Spleen (tissue), 11 donors: ENCODE data around the gene ARHGEF12. TPM values are rescaled to one million over a fixed set of nuclear protein-coding genes. Genes with fewer than 3 reads are reported as not detected.
"Not testable (repeated sequence)": the region's sequence is repeated elsewhere in the genome, so short reads cannot be mapped to it uniquely, and the experiment has no call there.

ENCODE experiments used
- DNase-seq: peaks from one replicate; pipeline ENCODE4 v3.0.0-alpha.2; 2020
- H3K27ac ChIP-seq, 8 donors: fragments of 200-600 bp; sonication (generic) in 7 of 8; 1 replicate in 4 of 8; 2 replicates in 4 of 8; pipeline versions ENCODE4 v1.5.0 to v1.8.0; 2016 to 2021; ENCODE audit warnings: inconsistent platforms in 4 of 8, mild to moderate bottlenecking in 4 of 8, moderate library complexity in 1 of 8
- H3K27me3 ChIP-seq, 7 donors: fragments of 200-600 bp; sonication (generic) in 6 of 7; replicated peaks in 1 of 7; 1 replicate in 4 of 7; 2 replicates in 3 of 7; pipeline versions ENCODE4 v1.5.0 to v1.8.0; 2016 to 2021; ENCODE audit warnings: inconsistent platforms in 3 of 7, mild to moderate bottlenecking in 1 of 7
- H3K36me3 ChIP-seq, 6 donors: fragments of 200-600 bp; sonication (generic) in 5 of 6; 1 replicate in 4 of 6; 2 replicates in 2 of 6; pipeline versions ENCODE4 v1.5.0 to v1.8.0; 2016 to 2021; ENCODE audit warnings: inconsistent platforms in 2 of 6
- H3K4me1 ChIP-seq, 6 donors: fragments of 200-600 bp; sonication (generic) in 5 of 6; 1 replicate in 3 of 6; 2 replicates in 3 of 6; pipeline versions ENCODE4 v1.5.0 to v1.8.0; 2016 to 2021; ENCODE audit warnings: inconsistent platforms in 3 of 6
- H3K4me3 ChIP-seq, 8 donors: fragments of 200-600 bp; sonication (generic) in 7 of 8; 1 replicate in 4 of 8; 2 replicates in 4 of 8; pipeline versions ENCODE4 v1.5.0 to v1.8.0; 2016 to 2021; ENCODE audit warnings: inconsistent platforms in 4 of 8, mild to moderate bottlenecking in 4 of 8, moderate library complexity in 2 of 8
- H3K9me3 ChIP-seq, 8 donors: fragments of 200-600 bp; sonication (generic) in 7 of 8; 1 replicate in 4 of 8; 2 replicates in 4 of 8; pipeline versions ENCODE4 v1.5.0 to v1.8.0; 2016 to 2021; ENCODE audit warnings: inconsistent platforms in 4 of 8
- POLR2A ChIP-seq, 3 donors: fragments of 450-650 bp; IDR thresholded peaks; one replicate each; pipeline ENCODE4 v1.5.1; 2017; ENCODE audit warnings: antibody characterized with exemption in 3 of 3, mild to moderate bottlenecking in 1 of 3
- POLR2AphosphoS5 ChIP-seq, 3 donors: sonication (generic); formaldehyde crosslinking; IDR thresholded peaks; one replicate each; pipeline ENCODE4 v1.5.1; 2017; ENCODE audit warnings: antibody characterized with exemption in 3 of 3
- WGBS, 5 donors: extraction: QIAGEN DNeasy Blood & Tissue Kit in 3 of 5; methylation state at CpG; one replicate each; pipeline versions ENCODE4 v1.1.5 to v1.1.7; 2013 to 2018; 5-methylcytosine and 5-hydroxymethylcytosine counted together
- intact Hi-C: fragments of 100-400 bp; cut with DNase I; formaldehyde crosslinking; loops from one replicate; pipeline ENCODE4 v1.15.0; 2023; ENCODE audit warnings: low total_unique reads
- polyA plus RNA-seq, 3 donors: library from polyadenylated mRNA; stranded (reverse); fragments of 200-250 nt; gene quantifications; one replicate each; pipeline ENCODE4 v1.2.1, GENCODE V29; 2013
- total RNA-seq, 7 donors: library from RNA; depleted of rRNA in 3 of 7; stranded (reverse); fragments of >200 nt in 3 of 7; fragmentation: NEBNext Ultra II Directional in 4 of 7; extraction: Animal tissue kit (Norgen Biotek cat#: 25700) in 4 of 7; gene quantifications; one replicate each; pipeline versions ENCODE4 v1.1.0 to v1.2.1, GENCODE V29; 2016 to 2021
- TF ChIP-seq, protein P1 (sequence below), 11 experiments: fragments of 200-600 bp in 7 of 11; fragments of 450-650 bp in 4 of 11; sonication (generic) in 4 of 11; IDR thresholded peaks in 8 of 11; conservative IDR thresholded peaks in 3 of 11; 1 replicate in 7 of 11; 2 replicates in 4 of 11; pipeline versions ENCODE4 v1.4.0 to v1.8.0; 2016 to 2021; ENCODE audit warnings: antibody characterized with exemption in 11 of 11, inconsistent platforms in 4 of 11, mild to moderate bottlenecking in 1 of 11
- donor health status: healthy with polysubstance abuse.
- donor health status: DM: no; HTN: no; CAD: no; lungs with moderate emphysema.
- donor health status: DM: no; HTN: no; CAD: no.
- donor health status: Bipolar disorder and iron deficiency.
- donor health status: healthy.
- donor health status: DM: no; HTN: no; CAD: no.
- donor health status: DM: yes; HTN: yes; CAD: no.

ARHGEF12 gene
- total and polyA plus RNA-seq, 10 donors: 5.6 to 122 (median 88.6) TPM

DNA sequence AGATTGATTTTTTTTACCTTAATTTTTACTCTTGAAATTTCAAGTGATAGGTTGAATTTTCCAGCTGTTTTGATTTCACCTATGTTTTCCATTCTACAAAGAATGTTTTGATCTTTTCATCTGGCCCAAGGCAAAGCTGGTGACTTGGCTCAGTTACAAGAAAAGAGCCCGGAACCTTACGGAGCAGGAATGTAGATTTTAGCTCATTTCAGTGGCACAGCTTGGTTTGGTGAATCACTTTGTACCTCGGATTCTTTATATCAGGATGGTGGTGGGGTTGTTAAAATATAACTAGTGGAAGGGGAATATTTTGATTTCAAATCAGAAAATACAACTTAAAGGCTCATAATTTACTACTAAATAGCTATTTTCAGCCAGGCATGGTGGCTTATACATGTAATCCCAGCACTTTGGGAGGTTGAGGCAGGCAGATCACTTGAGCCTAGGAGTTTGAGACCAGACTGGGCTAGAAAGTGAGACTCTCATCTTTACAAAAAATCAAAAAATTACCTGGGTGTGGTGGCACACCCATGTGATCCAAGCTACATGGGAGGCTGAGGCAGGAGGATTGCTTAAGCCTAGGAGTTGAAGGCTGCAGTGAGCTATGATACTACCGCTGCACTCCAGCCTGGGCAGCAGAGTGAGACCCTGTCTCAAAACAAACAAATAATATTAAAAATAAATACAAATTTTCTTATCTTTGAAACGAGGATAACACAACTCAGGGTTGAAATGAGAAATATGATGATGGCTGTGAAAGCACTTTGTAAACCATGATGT is 166.0 kb downstream of the ARHGEF12 start:
- no peak for DNase-seq
- no peaks in the 10 kb centered on the region for H3K4me1 ChIP-seq
- intact Hi-C loops: no loop called here

DNA sequence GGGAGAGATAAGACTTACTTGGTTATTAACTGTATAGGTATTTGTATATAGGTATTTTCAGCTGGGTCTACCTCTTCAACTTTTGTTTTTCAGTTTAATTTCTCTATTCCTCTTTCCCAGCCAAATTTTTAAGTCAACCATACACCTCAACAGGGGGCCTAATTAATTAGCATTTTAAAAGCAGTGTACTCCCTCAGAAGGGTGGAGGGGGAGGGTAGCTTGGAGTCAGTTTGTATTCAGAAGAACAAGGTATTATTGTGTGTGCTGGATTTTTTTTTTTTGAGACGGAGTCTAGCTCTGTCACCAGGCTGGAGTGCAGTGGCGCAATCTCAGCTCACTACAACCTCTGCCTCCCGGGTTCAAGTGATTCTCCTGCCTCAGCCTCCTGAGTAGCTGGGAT is 167.3 kb downstream of the ARHGEF12 start:
- H3K4me1 ChIP-seq, H3K4me3 ChIP-seq, H3K36me3 ChIP-seq, H3K9me3 ChIP-seq, DNase-seq, H3K27ac ChIP-seq, intact Hi-C loops: not testable (repeated sequence)
- 61 to 76% (median 69%) methylated on average over 3 of the region's 3 CpGs for WGBS, 5 donors
- peaks cover 0 to 93% (median 42%) of the 10 kb centered on the region in 7 donors for H3K27me3 ChIP-seq

More for the DNA sequence above, 166.0 kb downstream of the ARHGEF12 start:
- 75 to 86% (median 82%) methylated on average over 5 of the region's 5 CpGs for WGBS, 5 donors
- Histone ChIP-seq H3K27ac (no peak overlapping the region), H3K4me3 (no peak overlapping the region), H3K27me3 (peaks cover 0 to 81% (median 38%) of the 10 kb centered on the region in 7 donors), H3K9me3 (no peaks in the 10 kb centered on the region), H3K36me3 (no peaks in the 10 kb centered on the region)
- TF ChIP-seq POLR2AphosphoS5 (IDR thresholded peaks at IDR 0.05) (no peak), POLR2A (IDR thresholded peaks at IDR 0.05) (no peak)
- TF ChIP-seq, protein P1, sequence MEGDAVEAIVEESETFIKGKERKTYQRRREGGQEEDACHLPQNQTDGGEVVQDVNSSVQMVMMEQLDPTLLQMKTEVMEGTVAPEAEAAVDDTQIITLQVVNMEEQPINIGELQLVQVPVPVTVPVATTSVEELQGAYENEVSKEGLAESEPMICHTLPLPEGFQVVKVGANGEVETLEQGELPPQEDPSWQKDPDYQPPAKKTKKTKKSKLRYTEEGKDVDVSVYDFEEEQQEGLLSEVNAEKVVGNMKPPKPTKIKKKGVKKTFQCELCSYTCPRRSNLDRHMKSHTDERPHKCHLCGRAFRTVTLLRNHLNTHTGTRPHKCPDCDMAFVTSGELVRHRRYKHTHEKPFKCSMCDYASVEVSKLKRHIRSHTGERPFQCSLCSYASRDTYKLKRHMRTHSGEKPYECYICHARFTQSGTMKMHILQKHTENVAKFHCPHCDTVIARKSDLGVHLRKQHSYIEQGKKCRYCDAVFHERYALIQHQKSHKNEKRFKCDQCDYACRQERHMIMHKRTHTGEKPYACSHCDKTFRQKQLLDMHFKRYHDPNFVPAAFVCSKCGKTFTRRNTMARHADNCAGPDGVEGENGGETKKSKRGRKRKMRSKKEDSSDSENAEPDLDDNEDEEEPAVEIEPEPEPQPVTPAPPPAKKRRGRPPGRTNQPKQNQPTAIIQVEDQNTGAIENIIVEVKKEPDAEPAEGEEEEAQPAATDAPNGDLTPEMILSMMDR (IDR thresholded peaks at IDR 0.05 in 8 of 11, conservative IDR thresholded peaks at IDR 0.05 in 3 of 11): no peak

DNA sequence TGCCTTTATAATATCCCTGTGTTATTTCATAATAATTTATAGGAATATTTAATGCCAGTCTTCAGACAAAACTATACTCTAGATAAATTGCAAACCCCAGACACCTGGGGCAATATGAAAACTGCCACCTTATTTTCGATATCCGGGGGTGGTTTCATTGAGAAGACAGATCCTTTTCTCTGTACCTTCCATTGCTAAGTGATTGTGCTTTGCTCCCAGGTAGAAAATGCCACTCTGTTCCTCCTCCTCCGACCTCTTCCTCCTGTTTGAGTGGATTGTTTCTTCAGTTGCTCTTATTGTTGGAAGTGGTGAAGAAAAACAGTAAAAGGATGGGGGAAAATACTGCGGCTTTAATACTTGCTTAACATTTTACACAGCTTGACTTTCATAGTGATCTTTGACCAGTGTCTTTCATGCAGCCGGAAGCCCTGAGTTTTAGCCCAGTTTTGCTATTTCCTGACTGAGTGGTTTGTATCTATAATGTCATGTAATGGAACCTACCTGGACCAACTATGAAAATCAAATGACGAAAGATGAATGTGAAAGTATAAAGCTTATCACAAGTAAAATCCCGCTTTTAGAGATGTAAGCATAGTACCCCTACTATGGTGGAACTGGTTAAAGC is 169.7 kb downstream of the ARHGEF12 start:
- DNase-seq: no peak
- Histone ChIP-seq H3K9me3 (no peaks in the 10 kb centered on the region), H3K4me3 (no peak overlapping the region), H3K4me1 (peaks cover 0 to 2% (median under 1%) of the 10 kb centered on the region in 6 donors), H3K27ac (no peak overlapping the region), H3K27me3 (peaks cover 0 to 96% (median 48%) of the 10 kb centered on the region in 7 donors), H3K36me3 (no peaks in the 10 kb centered on the region)
- intact Hi-C loops: no loop called here
- TF ChIP-seq, protein P1 (IDR thresholded peaks at IDR 0.05 in 8 of 11, conservative IDR thresholded peaks at IDR 0.05 in 3 of 11): no peak
- TF ChIP-seq POLR2A (IDR thresholded peaks at IDR 0.05) (no peak), POLR2AphosphoS5 (IDR thresholded peaks at IDR 0.05) (no peak)
- 77 to 86% (median 82%) methylated on average over 7 of the region's 7 CpGs for WGBS, 5 donors

DNA sequence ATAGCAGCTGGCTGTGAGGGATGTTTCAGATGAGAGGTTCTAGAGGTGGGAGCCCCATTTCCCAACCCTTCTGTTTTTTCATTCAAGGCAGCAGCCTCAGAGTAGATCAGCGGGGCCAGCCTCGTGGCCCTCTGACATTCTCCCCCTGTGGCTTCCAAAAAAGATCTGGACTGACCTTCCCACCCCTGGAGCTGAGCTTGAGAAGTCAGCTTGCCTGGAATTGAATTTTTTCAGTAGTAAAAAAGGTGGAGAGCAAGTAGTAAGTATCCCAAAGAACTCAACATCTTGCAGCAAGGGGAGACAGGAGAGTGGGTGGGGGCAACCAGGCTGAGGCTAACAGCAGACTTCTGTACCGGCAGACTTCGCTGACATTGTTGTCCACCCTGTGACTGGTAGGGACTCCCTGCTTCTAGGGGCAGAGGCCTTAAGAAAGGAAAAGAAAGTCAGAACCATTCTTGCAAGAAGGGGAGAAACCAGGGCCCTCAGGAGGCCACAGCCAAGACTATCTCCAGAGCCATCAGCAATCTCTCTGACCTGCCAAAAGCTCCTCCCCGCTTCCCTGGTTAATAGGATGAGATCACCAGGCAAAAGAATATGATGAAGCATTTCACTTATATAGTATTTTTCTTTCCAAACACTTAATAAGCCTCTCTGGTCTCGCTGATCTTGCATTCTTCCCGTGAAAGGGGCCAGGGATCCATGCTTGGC is 173.3 kb downstream of the ARHGEF12 start:
- H3K27me3 ChIP-seq: peaks cover 0 to 95% (median 35%) of the 10 kb centered on the region in 7 donors

More for the DNA sequence above, 173.3 kb downstream of the ARHGEF12 start:
- DNase-seq: peak; percentile 47
- no peak for TF ChIP-seq POLR2A (IDR thresholded peaks at IDR 0.05)
- TF ChIP-seq, protein P1 (IDR thresholded peaks at IDR 0.05 in 8 of 11, conservative IDR thresholded peaks at IDR 0.05 in 3 of 11): no peak
- no peak for TF ChIP-seq POLR2AphosphoS5 (IDR thresholded peaks at IDR 0.05)
- 78 to 89% (median 82%) methylated on average over 7 of the region's 7 CpGs for WGBS, 5 donors
- peaks cover 0 to 12% (median 4%) of the 10 kb centered on the region in 6 donors for H3K4me1 ChIP-seq
- H3K27ac ChIP-seq: no peak overlapping the region
- H3K4me3 ChIP-seq: no peak overlapping the region
- intact Hi-C loops: loop anchor here (2.0 to 10.0 kb wide), 2 partner anchors 173 to 295 kb away; no protein-coding TSS in a partner anchor
- H3K36me3 ChIP-seq: no peaks in the 10 kb centered on the region
- no peaks in the 10 kb centered on the region for H3K9me3 ChIP-seq
